GM10847 (cell line): Measurements from ENCODE around the gene VSTM4.

Source experiments
- POLR2A ChIP-seq: IDR thresholded peaks from 2 replicates; pipeline ENCODE4 v1.6.1; 2011; ENCODE audit not compliant: insufficient read length; ENCODE audit errors: extremely low read depth

VSTM4 gene

DNA sequence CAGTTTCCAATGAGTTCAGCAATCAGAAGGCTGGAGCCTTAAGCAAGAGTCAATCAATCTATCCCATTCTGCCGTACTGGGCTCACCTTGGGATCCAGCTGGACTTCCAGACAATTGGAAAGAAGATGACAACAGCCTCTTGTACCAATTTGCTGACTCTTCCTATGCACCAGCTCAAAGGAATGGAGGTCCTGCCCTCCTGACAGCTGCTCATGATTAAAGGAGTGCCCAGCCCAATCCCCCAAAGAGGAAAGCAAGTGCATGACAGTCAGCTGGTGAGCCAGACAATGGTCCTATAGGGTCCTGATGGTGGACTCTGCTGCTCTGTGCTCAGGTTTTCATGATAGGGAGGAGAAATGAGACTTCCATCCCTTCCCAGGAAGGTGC, 25.1 kb downstream of the VSTM4 start:
- TF ChIP-seq POLR2A: no peak

DNA sequence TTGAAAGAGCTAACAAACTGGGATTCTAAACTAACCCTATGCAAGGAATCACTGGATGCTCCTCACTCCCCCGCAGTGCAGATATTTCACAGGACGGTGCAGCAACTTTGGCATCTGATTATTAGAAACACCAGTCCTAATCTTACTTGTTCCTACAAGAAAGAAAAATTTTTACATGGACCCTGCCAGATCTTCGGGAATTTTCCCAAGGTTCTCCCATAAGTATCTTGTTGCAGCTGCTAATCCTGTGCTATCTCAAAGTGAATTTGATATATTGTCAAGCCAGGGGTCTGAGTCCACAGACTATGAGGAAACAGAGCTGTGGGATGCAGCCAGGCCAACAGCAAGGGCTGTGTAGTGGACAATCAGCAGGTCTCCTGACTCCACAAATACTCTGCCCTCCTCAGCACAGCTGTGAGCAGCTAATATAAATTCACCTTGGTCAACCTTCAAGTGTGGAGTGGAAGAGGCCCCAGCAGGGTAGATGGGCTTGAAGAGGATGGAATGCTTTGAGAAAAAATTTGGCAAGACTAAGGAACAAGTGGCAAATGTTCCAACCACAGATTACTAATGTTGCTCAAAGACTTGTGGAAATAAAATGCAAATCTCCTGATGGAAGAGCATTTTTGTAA, 25.6 kb downstream of the VSTM4 start:
- TF ChIP-seq POLR2A: no peak

DNA sequence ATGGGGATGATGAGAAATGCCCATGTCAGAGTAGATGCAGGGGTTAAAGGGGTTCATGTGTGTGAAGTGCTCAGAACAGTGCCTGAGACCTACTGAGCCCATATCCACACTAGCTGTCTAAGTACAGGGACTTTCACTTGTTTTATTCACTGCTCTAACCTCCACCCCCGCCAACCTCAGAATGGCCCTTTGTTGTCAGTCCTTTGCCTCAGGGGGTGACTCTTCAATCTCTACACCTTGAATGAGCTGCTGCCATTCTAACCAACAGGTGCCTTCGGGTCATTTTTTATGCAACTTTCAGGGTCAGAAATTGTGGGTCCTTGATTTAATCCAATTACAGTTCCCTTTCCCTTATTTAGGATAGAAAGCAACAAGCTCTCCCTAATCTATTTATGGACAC, 26.2 kb downstream of the VSTM4 start:
- TF ChIP-seq POLR2A: no peak

DNA sequence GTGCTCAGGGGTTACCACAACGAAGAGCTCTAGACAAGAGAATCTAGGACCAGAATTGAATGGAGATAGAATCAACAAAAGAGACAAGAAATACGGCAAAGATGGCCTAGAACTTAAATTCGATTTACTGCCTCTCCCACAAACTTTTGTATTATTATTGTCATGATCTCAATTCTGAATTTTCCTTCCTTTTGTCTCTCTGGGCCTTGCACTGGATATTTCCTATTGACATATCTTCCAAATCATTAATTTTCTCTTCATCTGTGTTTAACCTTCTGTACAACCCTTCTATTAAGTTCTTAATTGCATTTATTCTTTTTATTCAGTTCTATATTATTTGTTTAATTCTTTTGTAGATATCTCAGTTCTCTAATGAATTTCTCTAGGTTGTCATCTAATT, 28.4 kb downstream of the VSTM4 start:
- no peak for TF ChIP-seq POLR2A

DNA sequence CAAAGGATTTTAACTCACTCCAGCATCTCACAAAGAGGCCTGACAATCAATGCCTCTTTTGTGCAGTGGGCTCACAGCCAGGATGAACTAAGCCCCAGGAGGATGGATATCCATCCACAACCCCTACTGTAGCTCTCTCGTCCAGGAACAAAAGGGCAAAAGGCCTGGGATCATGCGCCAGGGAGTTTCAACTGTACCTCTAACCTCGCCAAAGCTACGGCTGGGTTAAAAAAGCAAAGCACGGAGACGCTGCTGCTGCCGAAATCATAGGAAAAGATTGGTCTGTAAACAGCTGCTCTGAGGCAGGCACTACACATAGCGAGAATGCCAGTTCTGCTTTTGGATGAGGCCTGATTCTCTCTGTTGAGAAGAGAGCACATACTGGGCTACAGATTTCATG, 32.1 kb downstream of the VSTM4 start:
- no peak for TF ChIP-seq POLR2A

DNA sequence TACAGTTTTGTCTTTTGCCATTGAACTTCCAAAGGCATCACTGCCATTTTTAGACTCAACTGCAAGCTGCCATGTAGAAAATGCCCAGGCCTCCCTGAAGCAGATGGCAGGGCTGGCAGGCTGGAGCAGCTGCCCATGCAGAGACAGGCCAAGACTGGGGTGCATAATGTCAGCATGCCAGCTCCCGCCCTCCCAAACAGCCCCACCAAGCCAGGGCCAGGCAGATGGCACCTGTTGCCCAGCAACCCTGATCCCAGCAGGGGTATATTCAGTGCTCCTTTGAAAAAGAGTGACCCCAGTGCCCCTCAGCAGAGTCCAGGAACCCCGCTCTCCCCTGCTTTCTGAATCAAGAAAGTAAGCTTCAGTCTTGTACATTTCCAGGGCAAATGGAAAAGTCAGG, 32.6 kb downstream of the VSTM4 start:
- no peak for TF ChIP-seq POLR2A

DNA sequence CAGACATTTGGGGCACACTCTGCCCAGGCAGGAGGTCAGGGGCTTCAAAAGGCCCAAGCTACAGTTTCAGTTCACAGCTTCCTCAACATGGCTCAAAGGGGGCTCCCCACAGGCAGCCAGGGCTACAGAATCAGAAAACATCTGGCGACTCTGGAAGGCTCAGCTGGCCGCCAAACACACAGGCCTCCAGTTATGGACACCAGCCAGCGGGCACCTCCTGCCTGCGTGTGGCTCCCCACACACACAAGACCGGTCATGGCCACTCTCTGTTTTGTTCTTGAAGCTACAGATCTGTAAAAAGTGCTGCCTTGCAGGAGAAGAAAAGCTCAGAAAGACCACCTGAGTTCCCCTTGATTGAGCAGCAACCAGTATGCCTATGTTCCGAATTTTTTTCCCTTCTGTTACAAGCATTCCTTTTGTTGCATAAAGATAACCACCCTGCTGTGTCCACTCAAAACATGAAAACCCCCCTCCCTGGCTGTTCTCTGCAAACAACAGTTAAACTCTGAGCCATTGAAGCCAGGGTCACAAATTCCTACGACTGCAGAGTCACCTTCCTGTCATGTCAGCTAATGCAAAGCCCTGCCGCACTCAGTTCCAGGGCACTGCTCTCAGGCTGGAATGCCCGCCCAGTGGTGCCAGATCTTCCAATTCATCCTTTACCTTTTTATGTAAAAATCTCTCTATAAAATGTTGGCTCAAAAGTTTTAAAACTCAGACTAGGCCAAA, 33.6 kb downstream of the VSTM4 start:
- TF ChIP-seq POLR2A: no peak

DNA sequence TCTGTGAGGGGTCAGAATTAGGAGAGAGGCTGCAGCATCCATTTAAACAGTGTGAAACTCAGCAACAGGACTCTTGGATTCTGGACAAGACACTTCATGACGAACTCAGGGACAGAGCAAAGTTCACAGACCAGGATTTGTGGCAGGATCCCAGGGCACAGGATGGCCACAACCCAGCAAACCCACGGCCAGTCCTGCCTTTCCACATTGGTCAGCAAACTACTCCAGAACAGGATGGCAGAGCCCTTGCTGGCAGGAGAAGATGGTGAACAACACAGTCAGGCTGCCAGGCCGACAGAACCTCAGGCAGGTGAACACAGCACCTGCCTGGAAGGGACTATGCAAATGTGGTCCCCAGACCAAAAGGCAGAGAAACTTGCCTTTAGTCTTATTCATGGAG, 34.4 kb downstream of the VSTM4 start:
- TF ChIP-seq POLR2A: no peak

DNA sequence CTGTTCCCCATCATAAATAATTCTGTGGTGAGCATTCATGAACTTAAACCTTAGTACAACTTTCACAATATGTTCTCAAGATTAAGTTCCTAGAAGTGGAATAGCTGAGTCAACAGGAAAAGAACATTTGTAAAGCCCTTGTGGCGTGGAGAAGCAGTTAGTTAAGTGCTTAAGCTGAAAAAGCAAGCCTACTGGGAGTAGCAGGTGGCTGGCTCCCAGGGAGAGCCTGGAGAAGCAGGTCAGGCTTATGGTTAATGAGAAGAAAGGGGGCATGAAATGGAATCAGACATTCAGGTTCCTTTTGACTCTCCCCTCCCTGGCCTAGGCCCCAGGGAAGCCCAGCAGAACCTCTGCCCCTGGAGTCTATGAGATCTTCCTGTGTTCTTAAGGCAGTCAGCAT, 35.3 kb downstream of the VSTM4 start:
- no peak for TF ChIP-seq POLR2A

DNA sequence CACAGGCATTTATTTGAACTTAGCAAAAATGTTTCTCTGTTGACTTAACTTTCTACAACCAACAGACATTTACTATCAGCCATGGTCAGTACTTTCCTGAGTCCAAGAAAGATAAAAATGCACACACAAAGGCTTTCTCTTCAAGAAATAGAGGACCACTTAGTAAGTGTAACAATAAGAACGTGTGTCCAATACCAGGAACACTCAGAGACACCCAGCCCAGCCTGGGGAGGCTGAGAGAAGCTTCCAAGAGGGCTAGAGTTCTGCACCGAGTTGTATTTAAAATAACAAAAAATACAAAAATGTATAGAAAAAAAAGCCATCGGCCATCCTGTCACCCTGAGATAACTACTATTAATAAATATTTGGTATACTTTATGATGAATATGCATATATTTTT, 35.8 kb downstream of the VSTM4 start:
- no peak for TF ChIP-seq POLR2A

DNA sequence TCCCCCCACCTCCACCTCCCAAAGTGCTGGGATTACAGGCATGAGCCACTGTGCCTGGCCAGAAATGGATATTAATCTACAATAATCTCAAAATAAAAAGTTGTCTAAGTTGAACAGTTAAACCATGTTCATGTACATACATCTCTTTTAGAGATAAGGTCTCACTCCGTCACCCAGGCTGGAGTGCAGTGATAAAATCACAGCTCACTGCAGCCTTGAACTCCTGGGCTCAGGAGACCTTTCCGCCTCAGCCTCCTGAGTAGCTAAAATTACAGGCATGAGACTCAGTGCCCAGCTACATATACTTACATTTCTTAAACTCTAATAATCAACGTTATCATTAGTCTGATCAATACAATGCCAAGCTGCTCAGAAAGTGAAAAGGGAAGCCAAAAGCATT, 36.2 kb downstream of the VSTM4 start:
- no peak for TF ChIP-seq POLR2A

DNA sequence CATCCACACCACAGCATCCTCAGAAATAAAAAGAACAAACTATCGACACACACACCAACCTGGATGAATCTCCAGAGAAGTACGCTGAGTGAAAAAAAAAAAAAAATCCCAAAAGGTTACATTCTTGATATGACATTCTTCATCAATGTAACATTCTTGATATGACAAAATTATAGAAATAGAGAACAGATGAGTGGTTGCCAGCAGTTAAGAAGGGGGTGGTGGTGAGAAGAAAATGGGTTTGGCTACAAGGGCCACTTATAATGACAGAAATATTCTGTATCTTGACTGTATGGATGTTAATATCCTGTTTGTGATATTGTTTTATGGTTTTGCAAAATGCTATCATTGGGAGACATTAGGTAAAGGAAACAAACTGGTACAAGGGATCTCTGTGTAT, 36.9 kb downstream of the VSTM4 start:
- TF ChIP-seq POLR2A: no peak

DNA sequence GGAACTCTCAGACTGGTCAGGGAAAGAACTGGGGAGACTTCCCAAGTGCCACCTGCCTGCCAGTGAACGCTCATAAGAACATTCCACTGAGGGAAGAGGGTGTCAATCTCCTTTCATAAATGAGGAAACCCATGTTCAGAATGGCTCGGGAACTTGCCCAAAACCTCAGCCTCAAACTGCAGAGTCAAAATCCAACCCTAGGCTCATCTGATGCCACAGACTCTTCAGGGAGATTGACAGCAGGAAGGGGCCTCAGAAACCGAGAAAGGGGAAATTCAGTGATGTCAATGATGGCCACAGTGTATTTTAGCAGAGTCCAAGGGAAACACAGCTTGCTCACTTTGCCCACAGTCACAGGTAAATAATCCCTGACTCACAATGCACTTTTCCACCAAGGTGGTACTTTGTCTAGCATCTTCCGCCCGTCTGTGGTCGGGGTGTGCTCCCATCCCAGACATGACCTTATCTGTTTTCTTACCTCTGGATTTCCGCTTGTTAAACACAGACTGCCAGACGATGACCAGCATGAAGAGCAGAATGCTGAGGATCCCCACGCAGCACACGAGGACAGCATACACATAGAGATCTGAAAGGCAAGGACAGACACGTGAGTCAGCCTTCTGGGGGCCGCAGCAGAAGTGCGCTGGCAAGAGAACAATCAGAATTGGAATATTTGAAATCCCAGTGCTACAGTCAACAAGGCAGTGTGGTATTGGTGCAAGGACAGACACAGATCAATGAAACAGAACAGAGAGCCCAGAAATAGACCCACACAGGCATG, 38.4 kb downstream of the VSTM4 start:
- TF ChIP-seq POLR2A: no peak

DNA sequence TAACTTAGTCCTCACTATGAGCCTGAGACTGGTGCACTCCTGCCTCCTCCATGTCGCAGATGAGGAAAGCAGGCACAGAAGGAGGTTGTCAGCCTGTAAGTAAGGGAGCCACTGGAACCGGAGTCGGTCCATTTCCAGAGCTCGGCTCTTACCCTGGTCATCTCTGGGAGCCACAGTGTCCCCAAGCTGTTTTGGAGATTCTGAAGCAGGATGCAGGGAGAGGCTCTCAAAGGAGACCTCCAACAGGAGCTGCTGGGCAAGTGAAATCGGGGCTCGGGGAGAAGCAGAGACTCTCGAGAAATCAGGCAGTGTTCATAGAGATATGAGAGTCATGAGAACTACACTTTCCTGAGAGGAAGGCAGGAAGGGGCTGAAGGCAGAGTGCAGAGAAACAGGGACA, 39.0 kb downstream of the VSTM4 start:
- TF ChIP-seq POLR2A: no peak

DNA sequence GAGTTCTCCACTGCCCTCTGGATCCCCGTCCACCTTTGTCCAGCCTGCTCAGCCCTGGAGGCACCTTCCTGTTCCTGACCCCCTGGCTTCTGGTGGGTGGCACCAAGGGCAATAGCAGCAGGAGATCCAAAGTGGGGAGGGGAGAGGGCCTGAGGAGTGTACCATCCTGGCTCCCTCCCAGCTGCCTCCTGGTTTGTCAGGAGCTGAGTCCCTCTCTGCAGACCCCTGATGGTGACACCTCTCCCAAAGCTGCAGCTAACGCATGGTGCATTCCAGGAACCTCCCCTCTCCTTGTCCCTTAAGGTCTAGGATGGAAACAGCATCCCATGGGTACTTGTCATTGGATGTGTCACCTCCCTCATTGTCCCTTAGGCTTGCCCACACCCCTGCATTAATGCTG, 39.6 kb downstream of the VSTM4 start:
- no peak for TF ChIP-seq POLR2A
